Nephron (organoid): ENCODE measurements around the gene HLA-G.
A peak's percentile ranks its signal among the peaks of the same experiment; 100 is the strongest.
"Not testable (repeated sequence)": the region's sequence is repeated elsewhere in the genome, so short reads cannot be mapped to it uniquely, and the experiment has no call there.

Source experiments
- H3K27ac Mint-ChIP-seq, 3 experiments: 2 replicates each; pipeline ENCODE4 v1.8.0; 2020; ENCODE audit warnings: mixed read lengths in 3 of 3, mild to moderate bottlenecking in 2 of 3, moderate library complexity in 1 of 3
- H3K27me3 Mint-ChIP-seq: 2 replicates; pipeline ENCODE4 v1.8.0; 2021; ENCODE audit warnings: low read depth, mild to moderate bottlenecking, moderate library complexity, mixed read lengths
- H3K36me3 Mint-ChIP-seq: 2 replicates; pipeline ENCODE4 v1.8.0; 2020; ENCODE audit warnings: low read depth, mixed read lengths
- H3K4me1 Mint-ChIP-seq: 2 replicates; pipeline ENCODE4 v1.8.0; 2020; ENCODE audit warnings: mixed read lengths
- H3K4me3 Mint-ChIP-seq, 3 experiments: 2 replicates each; pipeline ENCODE4 v1.8.0; 2020; ENCODE audit warnings: mild to moderate bottlenecking in 3 of 3, mixed read lengths in 3 of 3, moderate library complexity in 2 of 3
- H3K9me3 Mint-ChIP-seq: 2 replicates; pipeline ENCODE4 v1.8.0; 2020; ENCODE audit warnings: mixed read lengths
- CTCF ChIP-seq, 3 experiments: fragments of 200-600 bp; sonication (generic); IDR thresholded peaks; one replicate each; pipeline ENCODE4 v1.5.0; 2021; ENCODE audit warnings: antibody characterized with exemption in 3 of 3; ENCODE audit not compliant: unreplicated experiment in 3 of 3

The HLA-G gene

GRCh38 chr6:29827579-29828470 is at the start of gene HLA-G:
TSS of gene HLA-G (plus strand) at chr6:29827825. CDS start at chr6:29827845, 20 bp downstream.
- H3K4me1 Mint-ChIP-seq = no peaks in the 10 kb centered on the region
- H3K27me3 Mint-ChIP-seq = peaks cover 92% of the 10 kb centered on the region
- no peak within 1 kb of the TSS for H3K27ac Mint-ChIP-seq
- no peaks in the 10 kb centered on the region for H3K36me3 Mint-ChIP-seq
- no peak for TF ChIP-seq CTCF (IDR thresholded peaks at IDR 0.05; ENCODE audit: unreplicated experiment in 3 of 3)
- peak within 1 kb of the TSS in 2 of 3 experiments; percentile 36 to 57 for H3K4me3 Mint-ChIP-seq
- no peaks in the 10 kb centered on the region for H3K9me3 Mint-ChIP-seq

- H3K4me3 Mint-ChIP-seq, H3K9me3 Mint-ChIP-seq, H3K36me3 Mint-ChIP-seq, H3K4me1 Mint-ChIP-seq, H3K27ac Mint-ChIP-seq: not testable (repeated sequence)
- H3K27me3 Mint-ChIP-seq = peaks cover 43% of the 10 kb centered on the region
Observed at GRCh38 chr6:29780019-29780698, 47.5 kb upstream of the HLA-G start.

- no peak for TF ChIP-seq CTCF (IDR thresholded peaks at IDR 0.05; ENCODE audit: unreplicated experiment in 3 of 3)
- peaks cover 77% of the 10 kb centered on the region for H3K27me3 Mint-ChIP-seq
- no peaks in the 10 kb centered on the region for H3K36me3 Mint-ChIP-seq
- H3K27ac Mint-ChIP-seq = no peak overlapping the region
- no peaks in the 10 kb centered on the region for H3K4me1 Mint-ChIP-seq
- peaks cover 7% of the 10 kb centered on the region for H3K9me3 Mint-ChIP-seq
- H3K4me3 Mint-ChIP-seq = no peak overlapping the region
Observed at GRCh38 chr6:29789176-29789575, 38.4 kb upstream of the HLA-G start.

GRCh38 chr6:29790626-29791025 is 37.0 kb upstream of the HLA-G start:
- Mint-ChIP-seq H3K36me3 (no peaks in the 10 kb centered on the region), H3K4me1 (no peaks in the 10 kb centered on the region), H3K4me3 (peak overlapping the region in 2 of 3 experiments; percentile 33 to 54), H3K27ac (no peak overlapping the region), H3K9me3 (peaks cover 7% of the 10 kb centered on the region), H3K27me3 (peaks cover 86% of the 10 kb centered on the region)
- TF ChIP-seq CTCF (IDR thresholded peaks at IDR 0.05; ENCODE audit: unreplicated experiment in 3 of 3) = no peak

GRCh38 chr6:29791162-29791561 is 36.5 kb upstream of the HLA-G start:
- Mint-ChIP-seq H3K27me3 (peaks cover 86% of the 10 kb centered on the region), H3K9me3 (peaks cover 7% of the 10 kb centered on the region), H3K27ac (no peak overlapping the region), H3K4me1 (no peaks in the 10 kb centered on the region), H3K36me3 (no peaks in the 10 kb centered on the region), H3K4me3 (peak overlapping the region; percentile 32 to 71 (median 68))
- TF ChIP-seq CTCF (IDR thresholded peaks at IDR 0.05; ENCODE audit: unreplicated experiment in 3 of 3) = no peak

- no peaks in the 10 kb centered on the region for H3K36me3 Mint-ChIP-seq
- H3K27ac Mint-ChIP-seq = no peak overlapping the region
- no peaks in the 10 kb centered on the region for H3K4me1 Mint-ChIP-seq
- H3K9me3 Mint-ChIP-seq = peaks cover 7% of the 10 kb centered on the region
- no peak for TF ChIP-seq CTCF (IDR thresholded peaks at IDR 0.05; ENCODE audit: unreplicated experiment in 3 of 3)
- H3K27me3 Mint-ChIP-seq = peaks cover 87% of the 10 kb centered on the region
- H3K4me3 Mint-ChIP-seq = peak overlapping the region; percentile 54 to 71 (median 68)
Observed at GRCh38 chr6:29791786-29792122, 35.9 kb upstream of the HLA-G start.
